Testis (tissue), 3 donors: ENCODE results near the gene ZDHHC24. TPM values are rescaled to one million over a fixed set of nuclear protein-coding genes. Genes with fewer than 3 reads are reported as not detected.
"Not testable (repeated sequence)": the region's sequence is repeated elsewhere in the genome, so short reads cannot be mapped to it uniquely, and the experiment has no call there.

ENCODE experiments used
- DNase-seq: peaks from one replicate; pipeline ENCODE4 v3.0.0-alpha.2; 2019
- H3K27ac ChIP-seq, 2 donors: fragments of 200-600 bp; sonication (generic); one replicate each; pipeline ENCODE4 v1.5.1; 2019
- H3K27me3 ChIP-seq: fragments of 200-600 bp; sonication (generic); one replicate; pipeline ENCODE4 v1.5.1; 2019
- H3K36me3 ChIP-seq: fragments of 200-600 bp; sonication (generic); one replicate; pipeline ENCODE4 v1.5.1; 2017; ENCODE audit warnings: low read depth; ENCODE audit errors: missing control alignments
- H3K4me1 ChIP-seq: fragments of 200-600 bp; sonication (generic); one replicate; pipeline ENCODE4 v1.5.1; 2019
- H3K4me3 ChIP-seq, 2 donors: fragments of 200-600 bp; sonication (generic); one replicate each; pipeline ENCODE4 v1.5.1; 2017 to 2019
- H3K9me3 ChIP-seq: fragments of 200-600 bp; sonication (generic); one replicate; pipeline ENCODE4 v1.5.1; 2017
- CTCF ChIP-seq, 3 experiments: fragments of 450-650 bp in 2 of 3; fragments of 200-600 bp in 1 of 3; sonication (generic) in 1 of 3; IDR thresholded peaks; one replicate each; pipeline ENCODE4 v1.5.1; 2016 to 2019; ENCODE audit warnings: antibody characterized with exemption in 3 of 3, mild to moderate bottlenecking in 2 of 3, moderate library complexity in 1 of 3
- POLR2A ChIP-seq: fragments of 450-650 bp; IDR thresholded peaks from one replicate; pipeline ENCODE4 v1.6.1; 2017; ENCODE audit warnings: antibody characterized with exemption, mild to moderate bottlenecking, moderate library complexity
- WGBS, 2 donors: methylation state at CpG; one replicate each; pipeline ENCODE4 v1.1.5; 2018; 5-methylcytosine and 5-hydroxymethylcytosine counted together
- intact Hi-C: fragments of 100-400 bp; cut with DNase I; formaldehyde crosslinking; loops from one replicate; pipeline ENCODE4 v1.15.1; 2023; ENCODE audit warnings: low total_unique reads
- polyA plus RNA-seq: library from polyadenylated mRNA; stranded (reverse); fragments of 350-450 nt; fragmentation: Illumina TruSeq; extraction: RNeasy Lipid Tissue Mini Kit (QIAGEN cat#74804); gene quantifications from one replicate; pipeline ENCODE4 v1.2.3, GENCODE V29; 2014; ENCODE audit warnings: low read depth, low replicate concordance; ENCODE audit not compliant: insufficient read depth
- total RNA-seq, 2 donors: library from RNA; depleted of rRNA; stranded (reverse); fragments of >200 nt; gene quantifications; one replicate each; pipeline ENCODE4 v1.2.3, GENCODE V29; 2016

The ZDHHC24 gene
- total and polyA plus RNA-seq, 3 donors from 2014 or later = 9.2 to 23.3 (median 20.7) TPM

GRCh38 chr11:66546368-66546965 is 619 bp upstream of the ZDHHC24 start, which contains the start of gene ACTN3:
Gene ACTN3 (plus strand): TSS chr11:66546903. CDS start chr11:66546938, 35 bp downstream.
- peak; percentile 69 for DNase-seq

GRCh38 chr11:66544952-66545351 is 896 bp downstream of the ZDHHC24 start:
- DNase-seq, H3K27ac ChIP-seq, intact Hi-C loops, H3K27me3 ChIP-seq, H3K36me3 ChIP-seq, H3K9me3 ChIP-seq: not testable (repeated sequence)
- H3K4me3 ChIP-seq = peak overlapping the region in 1 of 2 donors; percentile 85
- WGBS, 2 donors = 60 to 75% methylated on average over 14 of the region's 14 CpGs
- peaks cover 18% of the 10 kb centered on the region for H3K4me1 ChIP-seq

More at GRCh38 chr11:66546368-66546965, 619 bp upstream of the ZDHHC24 start, which contains the start of gene ACTN3:
- intact Hi-C loops = no loop called here
- Histone ChIP-seq H3K9me3 (no peaks in the 10 kb centered on the region), H3K4me1 (peaks cover 18% of the 10 kb centered on the region), H3K27ac (peak within 1 kb of the TSS in 1 of 2 donors; percentile 52), H3K4me3 (peak within 1 kb of the TSS; percentile 70 to 85), H3K36me3 (no peaks in the 10 kb centered on the region), H3K27me3 (no peaks in the 10 kb centered on the region)
- WGBS, 2 donors = 2% methylated on average over 37 of the region's 37 CpGs; no CpG with 5 or more reads in 1 of the 2 donors
- no peak for TF ChIP-seq POLR2A
- no peak for TF ChIP-seq CTCF (IDR thresholded peaks at IDR 0.05)

DNA sequence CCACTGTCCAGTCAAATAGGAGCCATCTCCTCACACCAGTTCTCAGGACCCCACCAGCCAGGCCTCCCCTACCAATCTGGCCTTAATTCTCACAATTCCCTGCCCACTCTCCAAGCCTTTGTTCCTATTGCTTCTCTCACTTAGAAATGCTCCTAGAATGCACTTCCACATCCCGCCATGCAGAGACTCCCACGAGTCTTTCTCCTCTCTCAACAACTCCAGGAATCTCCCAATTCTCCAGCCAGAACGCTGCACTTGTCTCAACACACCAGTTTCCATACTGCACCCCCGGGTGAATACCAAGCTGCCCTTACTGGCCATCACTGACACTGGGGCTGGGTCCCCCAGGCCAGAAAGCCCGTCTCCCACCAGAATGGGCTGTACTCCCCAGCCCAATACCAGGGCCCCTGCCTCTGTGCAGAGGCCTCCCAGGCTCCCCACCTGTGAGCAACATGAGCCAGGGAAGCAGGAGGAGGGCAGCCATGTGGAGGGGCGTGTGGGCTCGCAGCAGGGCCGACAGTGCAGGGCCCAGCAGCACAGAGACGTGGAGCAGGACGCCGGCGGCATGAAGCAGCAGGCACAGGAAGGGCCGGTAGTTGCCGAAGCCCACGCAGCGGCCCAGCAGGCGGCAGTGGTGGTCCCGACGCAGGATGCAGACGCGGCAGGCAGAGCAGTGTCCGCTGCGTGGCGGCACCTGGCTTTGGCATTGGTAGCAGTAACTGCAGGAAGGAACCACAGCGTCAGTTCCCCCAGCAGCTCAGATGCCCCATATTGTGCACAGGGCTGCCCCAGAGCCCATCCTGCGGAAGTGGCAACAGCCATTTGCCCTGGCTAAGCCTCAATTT is 2.4 kb downstream of the ZDHHC24 start:
- WGBS, 2 donors = 48 to 51% methylated on average over 17 to 25 of the region's 26 CpGs
- intact Hi-C loops = no loop called here
- TF ChIP-seq POLR2A (no peak), CTCF (IDR thresholded peaks at IDR 0.05) (peak in 1 of 3 experiments; percentile 7)

GRCh38 chr11:66542362-66542761 is 3.5 kb downstream of the ZDHHC24 start:
- 90 to 91% methylated on average over 10 of the region's 10 CpGs for WGBS, 2 donors
- no peak for DNase-seq
- intact Hi-C loops = no loop called here
- H3K9me3 ChIP-seq = no peaks in the 10 kb centered on the region
- H3K36me3 ChIP-seq = no peaks in the 10 kb centered on the region
- TF ChIP-seq POLR2A (no peak), CTCF (IDR thresholded peaks at IDR 0.05) (no peak)
- H3K27me3 ChIP-seq = no peaks in the 10 kb centered on the region
- no peak overlapping the region for H3K27ac ChIP-seq
- peaks cover 18% of the 10 kb centered on the region for H3K4me1 ChIP-seq
- H3K4me3 ChIP-seq = no peak overlapping the region

More for the DNA sequence above, 2.4 kb downstream of the ZDHHC24 start:
- no peaks in the 10 kb centered on the region for H3K36me3 ChIP-seq
- no peak overlapping the region for H3K27ac ChIP-seq
- DNase-seq = peak; percentile 47
- no peaks in the 10 kb centered on the region for H3K9me3 ChIP-seq
- no peaks in the 10 kb centered on the region for H3K27me3 ChIP-seq
- no peak overlapping the region for H3K4me3 ChIP-seq
- peaks cover 18% of the 10 kb centered on the region for H3K4me1 ChIP-seq

DNA sequence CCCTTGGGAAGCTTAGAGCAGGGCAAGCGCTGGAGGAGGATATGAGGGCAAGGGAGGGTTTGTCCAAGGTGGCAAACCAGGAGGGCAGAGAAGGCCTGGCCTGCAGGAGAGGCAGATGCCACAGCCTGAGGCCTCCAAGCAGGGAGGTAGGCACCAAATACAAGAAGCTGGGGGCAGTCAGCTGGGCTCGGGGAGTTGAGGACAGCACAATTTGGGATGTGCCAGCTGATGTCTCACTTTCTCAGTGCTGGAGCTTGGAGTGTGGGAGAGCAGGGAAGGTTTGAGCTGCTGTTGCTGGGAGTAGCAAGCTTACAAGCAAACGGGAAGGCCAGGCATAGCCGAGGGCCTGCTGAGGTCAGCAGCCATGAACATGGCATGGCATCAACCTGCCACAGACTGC is 4.0 kb downstream of the ZDHHC24 start:
- peaks cover 18% of the 10 kb centered on the region for H3K4me1 ChIP-seq
- TF ChIP-seq POLR2A (no peak), CTCF (IDR thresholded peaks at IDR 0.05) (no peak)
- no peak overlapping the region for H3K27ac ChIP-seq
- intact Hi-C loops = no loop called here
- H3K4me3 ChIP-seq = no peak overlapping the region
- H3K27me3 ChIP-seq = no peaks in the 10 kb centered on the region
- H3K36me3 ChIP-seq = no peaks in the 10 kb centered on the region
- DNase-seq = no peak
- H3K9me3 ChIP-seq = no peaks in the 10 kb centered on the region
- 85 to 86% methylated on average over 3 to 4 of the region's 4 CpGs for WGBS, 2 donors

DNA sequence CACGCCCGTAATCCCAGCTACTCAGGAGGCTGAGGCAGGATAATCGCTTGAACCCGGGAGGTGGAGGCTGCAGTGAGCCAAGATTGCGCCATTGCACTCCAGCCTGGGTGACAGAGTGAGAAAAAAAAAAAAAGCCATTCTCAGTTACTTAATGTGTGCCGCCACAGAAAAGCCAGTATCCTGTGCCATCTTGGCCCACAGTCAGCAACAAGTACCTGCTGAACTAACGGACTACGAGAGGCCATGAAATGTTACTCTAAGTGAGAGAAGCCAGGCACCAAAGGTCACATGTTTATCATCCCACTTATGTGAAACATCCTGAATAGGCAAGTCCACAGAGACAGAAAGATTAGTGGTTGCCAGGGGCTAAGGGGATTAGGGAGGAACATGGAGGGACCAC is 5.2 kb downstream of the ZDHHC24 start:
- H3K27ac ChIP-seq, H3K36me3 ChIP-seq, H3K27me3 ChIP-seq, H3K4me3 ChIP-seq, DNase-seq, H3K9me3 ChIP-seq, intact Hi-C loops: not testable (repeated sequence)
- WGBS, 2 donors = 93 to 97% methylated on average over 8 of the region's 8 CpGs
- peaks cover 10% of the 10 kb centered on the region for H3K4me1 ChIP-seq
